ENCODE measurements around the gene RPS6KL1.

Gene RPS6KL1

DNA sequence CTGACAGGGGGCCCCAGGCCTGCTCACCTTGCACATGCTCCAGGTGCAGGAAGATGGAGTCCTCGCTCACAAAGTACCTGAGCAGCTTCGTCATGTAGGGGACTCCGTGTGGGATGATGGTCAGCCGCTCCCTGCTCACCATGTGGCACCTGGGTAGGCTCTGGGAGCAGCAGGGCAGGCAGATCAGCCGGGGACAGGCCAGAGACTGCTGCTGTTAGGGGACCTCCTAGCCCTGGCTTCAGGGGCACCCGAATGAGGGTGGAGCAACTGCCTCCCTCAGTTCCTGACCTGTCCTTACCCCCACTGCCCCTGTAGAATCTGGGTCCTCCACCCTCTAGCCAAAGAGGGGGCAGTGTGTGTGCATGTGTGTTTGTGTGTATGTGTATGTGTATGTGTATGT lies 11.8 kb downstream of the RPS6KL1 start:
- no peak for DNase-seq

DNA sequence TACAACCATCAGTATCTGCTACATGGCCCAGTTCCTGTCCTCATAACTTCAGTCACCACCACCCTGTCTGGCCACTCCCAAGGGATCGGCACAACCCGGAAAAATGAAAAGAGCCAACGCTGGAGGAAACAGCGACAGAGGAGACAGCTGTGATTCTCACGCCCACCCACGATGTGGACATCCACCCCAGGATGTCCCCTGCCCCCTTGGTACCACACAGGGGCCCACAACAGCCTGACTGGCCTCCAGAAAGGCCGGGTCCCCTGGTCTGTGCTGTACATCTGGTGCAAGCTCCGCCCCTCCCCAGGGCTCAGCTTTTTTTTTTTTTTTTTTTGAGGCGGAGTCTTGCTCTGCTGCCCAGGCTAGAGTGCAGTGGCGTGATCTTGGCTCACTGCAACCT lies 12.5 kb downstream of the RPS6KL1 start:
- no peak for DNase-seq

DNA sequence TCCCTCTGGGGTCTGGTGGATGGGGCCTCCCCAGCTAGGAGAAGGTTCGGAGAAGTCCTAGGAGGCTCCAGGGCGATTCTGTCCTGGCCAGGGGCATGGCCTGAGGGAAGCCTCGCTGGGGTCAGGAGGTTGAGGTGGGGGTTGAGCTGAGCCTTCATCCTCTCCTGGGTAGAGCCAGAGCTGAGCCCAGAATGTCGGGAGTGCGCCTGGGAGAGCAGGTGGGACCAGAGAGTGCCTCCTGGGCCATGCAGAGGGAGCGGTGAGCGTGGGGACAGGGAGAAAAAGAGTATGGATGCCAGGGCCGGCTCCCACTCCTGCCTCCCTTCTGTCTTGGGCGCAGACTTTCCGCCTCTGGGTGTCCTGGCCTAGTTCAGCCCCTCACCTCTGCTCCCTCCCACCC lies 13.1 kb downstream of the RPS6KL1 start:
- DNase-seq: no peak

DNA sequence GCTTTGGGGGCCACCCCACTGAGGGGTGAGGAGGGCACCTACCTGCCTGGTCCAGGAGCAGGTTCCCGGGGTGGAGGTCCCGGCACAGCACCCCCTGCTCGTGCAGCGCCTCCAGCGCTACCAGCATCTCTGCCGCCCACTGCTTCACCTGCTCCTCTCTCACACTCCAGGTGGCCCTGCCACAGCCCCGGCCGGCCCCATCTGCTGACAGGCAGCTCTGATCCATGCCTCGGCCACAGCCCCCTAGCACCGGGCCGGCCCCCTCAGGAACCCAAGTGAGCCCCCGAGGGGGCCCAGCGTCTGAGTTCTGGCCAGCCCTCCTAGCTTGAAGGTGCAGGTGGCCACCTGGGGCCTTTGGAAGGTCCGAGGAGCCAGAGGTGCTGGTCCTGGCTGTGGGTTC lies 13.6 kb downstream of the RPS6KL1 start:
- no peak for DNase-seq

DNA sequence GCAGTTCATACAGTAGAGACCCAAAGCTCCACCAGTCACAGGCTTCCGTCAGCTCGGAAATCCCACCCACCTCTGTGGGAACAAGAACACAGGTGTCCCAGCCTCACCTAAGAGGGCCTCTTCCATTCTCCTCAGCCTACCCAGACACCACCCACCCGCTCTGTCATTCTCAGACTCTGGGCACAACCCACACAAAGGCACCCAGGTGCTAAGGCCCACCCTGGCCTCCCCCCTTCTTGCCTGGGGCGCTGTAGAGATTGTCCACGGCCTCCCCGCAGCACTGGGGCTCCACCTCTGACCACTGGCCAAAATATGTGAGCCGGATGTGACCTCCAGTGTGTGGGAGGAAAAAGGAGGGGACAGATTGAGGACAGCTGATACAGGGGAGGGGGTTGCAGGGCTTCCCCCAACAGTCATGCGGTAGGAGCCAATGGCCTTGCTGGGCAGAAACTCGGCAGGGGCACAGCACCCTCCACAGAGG lies 14.2 kb downstream of the RPS6KL1 start:
- DNase-seq: no peak

DNA sequence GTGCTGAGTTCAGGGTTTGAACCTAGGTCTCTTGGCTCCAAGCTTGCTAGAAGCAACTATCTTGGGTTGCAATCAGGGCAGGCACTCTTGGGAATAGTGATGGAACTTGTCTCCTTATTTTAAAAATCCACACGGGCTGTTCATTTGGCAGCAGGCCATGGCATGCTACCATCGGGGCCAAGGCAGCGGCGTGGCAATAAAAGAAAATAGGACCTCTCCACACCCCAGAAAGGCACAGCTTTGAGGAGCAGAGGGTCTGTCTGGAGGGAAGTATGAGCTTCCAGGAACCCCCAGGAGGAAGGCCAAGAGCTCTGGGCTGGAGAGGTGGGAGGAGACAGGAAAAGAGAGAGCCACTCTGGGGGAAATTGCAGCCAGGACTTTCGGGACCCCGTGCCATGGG lies 15.3 kb downstream of the RPS6KL1 start:
- no peak for DNase-seq

DNA sequence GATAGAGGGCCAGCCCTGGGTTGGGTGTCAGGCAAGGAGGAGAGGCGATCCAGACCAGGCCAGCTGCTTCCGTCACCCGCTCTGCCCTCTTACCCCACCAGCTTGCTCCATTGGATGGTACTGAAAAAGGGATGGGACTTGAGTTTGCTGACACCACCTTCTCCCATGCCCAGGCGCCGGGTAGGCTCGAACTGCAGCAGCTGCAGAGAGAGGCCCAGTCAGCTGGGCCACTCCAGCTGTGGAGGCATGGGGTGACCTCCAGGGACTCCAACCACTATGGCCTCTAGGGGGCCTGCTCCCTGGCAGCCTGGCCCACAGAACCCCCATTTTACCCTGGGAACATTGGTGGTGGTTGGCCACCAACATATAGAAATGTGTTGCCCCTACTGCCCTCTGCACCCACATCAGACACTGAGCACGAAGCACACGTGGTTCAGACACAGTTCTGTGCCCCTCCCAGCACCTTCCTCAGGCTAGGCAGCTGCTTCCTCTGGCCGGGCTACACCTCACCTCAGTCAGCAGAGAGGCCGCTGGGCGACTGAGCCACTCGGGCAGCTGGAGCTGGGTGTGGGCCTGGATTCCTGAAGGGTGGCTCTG lies 16.0 kb downstream of the RPS6KL1 start:
- DNase-seq: no peak

DNA sequence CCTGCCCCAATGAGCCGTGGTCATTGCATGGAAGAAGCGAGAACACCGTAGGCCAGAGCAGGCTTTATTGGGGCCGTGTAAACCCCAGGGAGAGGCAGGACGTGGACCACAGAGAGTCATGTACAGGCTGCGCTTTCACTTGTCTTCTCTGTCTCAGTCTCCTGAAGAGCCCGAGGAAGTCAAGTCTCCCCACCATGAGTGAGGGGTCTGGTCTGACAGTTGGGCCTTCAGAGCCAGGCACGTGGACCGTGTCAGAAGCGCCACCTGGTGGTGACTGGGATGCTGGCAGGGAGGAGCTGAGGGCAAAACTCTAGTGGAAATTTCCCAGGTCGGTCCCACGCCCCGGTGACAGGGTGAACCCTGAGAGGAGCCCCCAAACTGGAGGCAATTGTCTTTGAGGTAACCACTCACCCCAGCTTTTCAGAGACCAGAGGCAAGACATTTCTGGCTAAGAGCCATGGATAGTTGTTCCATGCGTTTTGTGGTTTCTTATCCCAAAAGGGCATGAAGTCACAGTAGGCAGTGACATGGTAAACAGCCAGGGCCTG lies 17.4 kb downstream of the RPS6KL1 start:
- no peak for DNase-seq

DNA sequence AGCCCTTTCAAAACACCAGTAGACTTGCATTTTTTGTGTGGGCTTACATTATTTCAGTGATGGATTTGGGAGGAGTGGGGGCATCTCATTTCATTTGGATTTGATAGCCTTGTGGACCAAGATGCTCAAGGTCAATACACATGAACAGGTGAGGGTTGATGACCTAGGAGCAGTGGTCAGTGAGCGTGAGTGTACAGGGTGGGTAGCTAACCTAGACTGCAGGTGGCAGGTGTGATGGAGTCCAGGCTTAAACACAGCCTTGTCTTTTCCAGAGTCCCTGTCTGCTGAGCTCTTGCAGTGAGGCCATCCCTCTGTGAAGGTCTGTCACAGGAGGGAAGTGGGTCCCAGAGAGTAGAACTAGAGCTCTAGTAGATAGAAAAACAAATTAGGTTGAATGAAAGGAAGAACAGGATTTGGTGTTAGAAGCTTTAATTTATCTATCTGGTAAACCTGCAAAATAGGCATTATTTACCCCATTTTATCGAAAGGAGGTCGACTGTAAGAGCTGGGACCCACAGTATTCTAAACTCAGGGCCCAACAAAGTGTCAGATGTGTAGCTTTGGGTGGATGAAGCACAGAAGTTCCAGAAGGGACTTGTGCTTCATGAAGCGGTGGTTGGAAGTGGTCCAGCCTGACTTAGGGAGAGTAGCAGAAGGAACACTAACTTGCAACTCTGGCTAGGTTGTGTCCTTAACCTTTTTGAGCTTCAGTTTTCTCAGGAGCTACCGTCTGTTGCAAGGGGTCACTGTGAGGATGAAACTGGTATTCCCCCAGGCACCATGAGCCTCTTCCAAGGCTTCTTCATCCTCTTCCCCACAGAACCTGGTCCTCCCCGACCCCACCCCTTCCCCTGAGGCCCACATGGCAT lies 18.2 kb downstream of the RPS6KL1 start:
- DNase-seq: no peak

DNA sequence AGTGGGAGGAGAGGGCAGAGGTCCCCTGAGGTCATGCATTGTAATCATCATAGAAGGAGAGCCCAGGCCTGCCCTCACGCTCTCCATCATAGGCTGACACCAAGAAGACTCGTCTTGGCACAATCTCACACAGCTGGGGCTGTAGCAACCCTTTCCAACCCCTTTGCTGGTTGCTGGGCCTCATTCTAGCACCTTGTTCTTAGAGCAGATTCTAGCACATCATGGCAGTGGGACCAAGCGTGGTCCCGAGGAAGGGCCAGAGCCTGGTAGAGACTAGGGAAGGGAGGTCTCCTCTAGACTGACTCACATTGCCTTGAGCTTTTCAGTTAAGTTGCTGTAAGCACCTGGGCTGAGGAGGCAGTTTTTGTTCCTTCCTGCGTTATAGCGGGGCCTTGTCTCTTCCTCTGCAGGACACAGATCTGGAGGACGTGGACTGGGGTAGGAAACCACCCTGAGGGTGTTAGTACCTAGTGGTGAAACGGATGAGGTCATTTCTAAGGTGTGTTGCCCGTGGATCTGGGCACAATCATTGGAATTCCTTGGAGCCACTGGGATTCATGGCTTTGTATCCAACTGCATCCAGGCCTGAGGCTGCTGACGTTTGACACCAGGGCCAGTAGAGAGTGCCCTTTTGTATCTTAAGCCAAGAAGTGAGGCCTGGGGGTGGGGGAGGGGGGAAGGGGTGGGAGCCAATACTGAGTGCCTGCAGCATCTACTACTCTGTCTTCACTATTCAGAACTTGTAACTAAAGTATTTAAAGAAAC lies 19.9 kb downstream of the RPS6KL1 start:
- DNase-seq: no peak

DNA sequence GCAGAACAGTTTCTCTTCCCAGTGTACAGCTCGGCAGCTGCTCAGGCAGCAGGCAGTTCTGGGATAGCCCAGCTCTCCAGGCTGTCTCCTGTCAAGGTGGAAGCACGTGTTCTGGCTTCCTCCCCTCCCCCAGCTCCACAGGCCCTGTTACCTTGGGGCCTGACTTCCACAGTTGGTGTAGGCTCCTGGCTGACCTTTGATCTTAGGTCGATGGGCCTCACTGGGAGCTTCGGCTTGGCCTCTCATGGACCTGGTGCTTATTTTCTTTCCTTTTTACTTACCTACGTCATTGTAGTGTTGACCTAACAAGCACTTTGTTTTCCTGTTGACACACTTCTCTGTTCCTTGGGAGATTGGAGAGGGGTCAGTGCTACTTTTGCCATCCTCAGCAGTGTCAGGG lies 24.4 kb downstream of the RPS6KL1 start:
- DNase-seq: no peak

DNA sequence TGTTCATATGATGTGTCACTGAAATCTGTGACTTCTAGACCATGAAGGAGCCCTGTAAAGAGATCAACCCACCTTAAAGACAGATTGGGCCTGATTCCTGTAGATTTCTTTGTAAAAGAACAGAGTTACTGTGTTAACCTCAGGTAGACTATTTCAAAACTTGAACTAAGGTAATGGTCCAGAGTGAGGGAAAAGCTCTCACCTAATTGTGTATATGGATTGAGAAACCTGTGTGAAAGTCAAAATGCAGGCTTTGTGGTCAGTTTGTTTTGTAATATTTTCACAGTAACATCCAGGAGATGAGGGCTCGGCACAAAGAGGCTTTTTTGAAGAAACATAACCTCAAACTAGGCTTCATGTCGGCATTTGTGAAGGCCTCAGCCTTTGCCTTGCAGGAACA lies 25.0 kb downstream of the RPS6KL1 start:
- no peak for DNase-seq

DNA sequence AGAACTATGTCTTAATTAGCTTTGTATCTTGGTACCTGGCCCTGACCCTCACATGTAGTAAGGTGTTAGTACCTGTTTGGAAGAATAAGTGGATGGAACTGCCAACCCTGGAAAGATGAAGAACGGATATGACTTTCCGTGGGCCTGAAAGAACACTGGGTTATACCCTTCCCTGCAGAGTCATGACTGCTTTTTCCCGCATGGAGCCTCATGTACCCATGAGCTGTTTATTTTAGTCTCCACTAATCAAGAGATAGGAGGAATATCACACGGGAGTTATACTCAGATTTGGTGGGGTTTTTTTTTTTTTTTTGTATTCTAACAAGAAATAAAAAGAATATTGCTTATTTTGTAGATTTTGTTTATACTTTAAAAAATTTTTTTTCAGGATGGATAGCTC lies 25.4 kb downstream of the RPS6KL1 start:
- DNase-seq: no peak

DNA sequence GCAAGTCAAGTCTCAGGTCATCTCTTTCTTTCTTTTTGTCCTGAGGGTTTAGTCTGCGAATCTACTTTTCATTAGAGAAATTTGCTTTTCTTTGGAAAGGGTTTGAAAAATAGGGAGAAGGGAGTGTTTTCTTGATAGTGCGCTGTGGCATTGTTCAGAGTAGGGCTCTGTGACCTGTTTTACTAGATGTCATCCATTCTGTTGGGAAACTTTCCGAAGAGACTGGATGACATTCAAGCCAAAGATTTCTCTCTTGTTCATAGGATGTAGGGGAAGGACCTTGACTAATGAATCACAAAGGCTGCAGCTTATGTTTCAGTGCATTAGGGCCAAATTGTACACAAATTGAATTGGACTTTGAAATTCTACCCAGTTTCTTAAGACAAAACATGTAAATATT lies 26.7 kb downstream of the RPS6KL1 start:
- no peak for DNase-seq

DNA sequence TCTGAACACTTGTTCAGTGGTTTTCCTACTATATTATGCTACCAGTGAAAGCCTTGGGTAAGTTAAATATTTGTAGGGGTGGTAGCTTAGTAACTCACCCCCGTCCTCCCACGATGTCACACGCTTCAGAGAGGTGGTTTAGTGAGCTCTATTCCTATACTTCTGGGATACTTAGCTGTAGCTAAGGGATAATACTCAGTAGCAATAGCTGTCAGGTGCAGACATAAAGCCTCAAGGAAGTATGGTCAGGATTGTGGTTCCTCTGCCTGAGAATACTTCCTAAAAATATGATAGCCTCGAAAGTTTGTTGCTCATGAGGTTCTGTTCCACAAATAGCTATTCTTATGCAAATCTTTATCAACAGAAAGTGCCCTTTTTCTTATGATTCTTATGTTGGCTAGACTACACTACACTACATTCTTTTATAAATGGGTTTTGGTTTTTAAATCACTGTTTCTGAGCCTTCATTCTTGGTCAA lies 29.4 kb downstream of the RPS6KL1 start:
- no peak for DNase-seq

DNA sequence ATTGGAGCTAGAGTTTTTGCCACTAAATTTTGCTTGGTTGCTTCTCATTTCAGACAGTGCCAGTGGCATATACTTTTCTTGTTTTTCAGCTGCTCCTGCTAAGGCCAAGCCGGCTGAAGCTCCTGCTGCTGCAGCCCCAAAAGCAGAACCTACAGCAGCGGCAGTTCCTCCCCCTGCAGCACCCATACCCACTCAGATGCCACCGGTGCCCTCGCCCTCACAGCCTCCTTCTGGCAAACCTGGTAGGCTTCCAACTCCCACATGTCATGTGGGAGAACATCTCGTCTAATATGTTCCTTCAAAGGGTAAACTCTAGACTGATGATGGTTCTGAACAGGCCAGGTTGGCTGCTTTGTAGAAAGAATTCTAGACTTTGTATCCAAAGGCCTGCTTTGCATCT lies 30.3 kb downstream of the RPS6KL1 start:
- DNase-seq: no peak

DNA sequence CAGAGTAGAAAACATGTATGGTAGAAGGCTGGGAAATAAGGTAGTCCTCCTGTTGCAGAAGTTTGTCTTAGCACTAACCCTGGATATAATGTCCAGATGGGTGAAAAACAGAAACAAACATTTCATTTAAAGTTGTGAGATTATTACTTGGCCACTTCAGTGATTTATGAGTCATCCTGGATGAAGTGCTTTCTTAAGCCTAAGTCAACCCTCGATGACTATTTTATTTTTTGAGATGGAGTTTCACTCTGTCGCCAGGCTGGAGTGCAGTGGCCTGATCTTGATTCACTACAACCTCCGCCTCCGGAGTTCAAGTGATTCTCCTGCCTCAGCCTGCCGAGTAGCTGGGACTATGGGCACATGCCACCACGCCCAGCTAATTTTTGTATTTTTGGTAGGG lies 31.2 kb downstream of the RPS6KL1 start:
- DNase-seq: no peak

DNA sequence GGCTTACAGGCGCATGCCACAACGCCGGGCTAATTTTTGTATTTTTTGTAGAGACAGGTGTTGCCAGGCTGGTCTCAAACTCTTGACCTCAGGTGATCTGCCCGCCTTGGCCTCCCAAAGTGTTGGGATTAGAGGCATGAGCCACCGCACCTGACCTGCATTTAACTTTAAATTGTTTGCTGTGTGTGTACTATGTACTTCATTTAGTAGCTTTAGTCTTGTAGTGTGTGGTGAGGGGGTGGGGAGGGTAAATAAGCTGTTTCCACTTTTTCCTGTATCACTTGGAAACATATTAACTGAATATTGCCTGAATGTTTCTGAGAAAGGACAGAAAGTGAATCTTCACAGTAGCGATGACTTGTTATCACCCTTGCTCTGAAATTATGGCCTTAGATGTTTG lies 32.8 kb downstream of the RPS6KL1 start:
- no peak for DNase-seq

DNA sequence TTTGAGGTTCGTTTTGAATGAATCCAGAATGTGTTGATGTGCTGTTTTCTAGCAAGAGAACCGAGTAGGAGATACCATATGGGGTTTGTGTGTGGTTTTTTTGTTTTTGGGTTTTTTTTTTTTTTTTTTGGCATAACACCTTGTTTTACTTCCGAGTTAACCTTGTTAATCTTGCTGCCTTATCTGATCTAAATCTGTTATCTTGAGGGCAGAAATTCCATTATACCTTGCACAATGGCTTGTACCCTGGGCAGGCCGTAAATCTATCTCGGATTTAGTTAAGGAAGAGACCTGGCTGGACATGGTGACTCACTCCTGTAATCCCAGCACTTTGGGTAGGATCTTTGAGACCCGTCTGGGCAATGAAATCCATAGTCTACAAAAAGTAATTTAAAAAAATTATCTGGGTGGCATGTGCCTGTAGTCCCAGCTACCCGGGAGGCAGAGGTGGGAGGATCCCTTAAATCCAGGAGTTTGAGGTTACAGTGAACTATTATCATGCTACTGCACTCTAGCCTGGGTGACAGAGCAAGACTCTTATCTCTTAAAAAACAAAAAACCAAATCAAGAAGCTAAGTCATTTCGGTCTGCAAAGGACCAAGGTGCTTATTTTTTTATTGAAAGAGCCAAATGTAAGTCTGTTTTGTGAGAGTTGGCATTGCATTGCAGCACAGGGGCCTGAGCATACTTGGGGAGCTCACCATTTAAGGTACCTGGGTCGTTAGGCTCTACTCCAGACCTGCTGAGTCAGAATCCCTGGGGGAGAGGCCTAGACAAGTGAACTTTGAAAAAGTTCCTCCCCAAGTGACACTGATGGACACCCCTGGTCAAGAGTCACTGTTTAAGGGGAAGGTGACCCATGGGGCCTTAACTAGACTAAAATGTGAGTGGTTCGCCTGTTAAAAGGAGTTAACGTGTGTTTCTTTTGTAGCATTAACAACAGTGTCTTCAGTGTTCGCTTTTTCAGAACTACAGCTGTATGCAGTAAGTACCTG lies 34.6 kb downstream of the RPS6KL1 start:
- DNase-seq: no peak

DNA sequence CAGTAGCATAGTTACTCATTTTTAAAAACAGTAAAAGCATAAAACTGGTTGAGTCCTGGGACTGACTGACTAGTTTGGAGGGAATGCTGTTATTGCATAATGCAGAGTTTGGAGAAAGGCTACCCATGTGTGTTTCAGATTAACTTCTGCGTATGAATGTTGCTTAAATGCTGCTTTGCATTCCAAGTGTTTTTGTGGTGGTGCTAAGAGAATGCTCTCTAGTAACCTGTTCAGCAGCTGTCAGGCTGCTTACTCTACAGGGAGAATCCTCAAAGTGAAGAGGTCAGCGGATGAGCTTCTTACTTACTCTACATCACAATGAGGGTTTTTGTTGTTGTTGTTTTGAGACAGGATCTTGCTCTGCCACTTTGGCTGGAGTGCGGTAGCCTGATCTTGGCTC lies 37.1 kb downstream of the RPS6KL1 start:
- no peak for DNase-seq

DNA sequence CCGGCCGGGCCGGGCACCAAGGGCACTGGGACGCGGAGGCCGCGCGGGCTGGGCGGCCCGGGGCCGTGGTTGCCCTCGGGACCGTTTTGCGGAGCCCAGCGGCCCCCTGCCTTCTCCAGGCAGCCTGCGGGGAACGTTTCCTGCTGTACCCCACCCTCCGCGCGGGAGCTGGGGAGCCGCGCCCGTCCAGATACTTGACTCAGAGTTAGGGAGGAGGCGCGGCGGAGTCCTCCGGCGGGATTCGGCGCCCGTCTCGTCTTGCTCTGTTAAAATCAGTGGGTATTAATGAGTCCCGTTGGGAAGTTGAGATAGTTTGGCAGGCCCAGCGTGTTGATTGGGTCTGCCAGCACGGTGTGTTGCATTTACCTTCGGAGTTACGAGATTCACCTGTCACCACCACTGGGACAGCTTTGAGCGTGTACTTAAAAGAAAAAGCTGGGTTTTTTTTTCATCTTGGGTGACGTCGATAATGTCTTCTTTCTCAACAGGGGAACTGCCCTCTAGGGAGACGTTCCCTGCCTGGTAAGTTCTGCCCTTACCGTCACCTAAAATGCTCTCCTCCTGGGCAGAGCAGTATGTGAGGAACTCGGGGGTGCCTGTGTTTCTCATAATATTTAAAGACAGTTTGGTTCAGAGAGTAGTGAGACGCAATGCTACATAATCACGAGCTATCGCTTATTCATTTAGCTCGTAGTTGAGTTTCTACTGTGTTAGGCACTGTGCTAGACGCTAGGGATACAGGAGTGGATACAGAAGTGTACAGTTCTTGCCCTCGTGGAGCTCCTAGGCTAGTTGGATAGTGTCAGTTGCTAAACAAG lies 40.7 kb downstream of the RPS6KL1 start:
- DNase-seq: no peak
